Measurements from ENCODE around the gene ATP9B.
"Not testable (repeated sequence)": the region's sequence is repeated elsewhere in the genome, so short reads cannot be mapped to it uniquely, and the experiment has no call there.

ATP9B gene

GRCh38 chr18:79068341-79068936, 755 bp upstream of the ATP9B start:
- DNase-seq (ENCODE audit: low spot score) = no peak
- in situ Hi-C loops (cut with MboI; ENCODE audit: low sequenced_read_pairs, unreplicated experiment) = loop anchor here (25.0 kb wide), 1 partner anchor 169 kb away; no protein-coding TSS in a partner anchor
- TF ChIP-seq CTCF (IDR thresholded peaks at IDR 0.05; ENCODE audit: borderline replicate concordance, control extremely low read depth, extremely low read depth, insufficient read depth, missing control alignments) = no peak

- in situ Hi-C loops (cut with MboI; ENCODE audit: low sequenced_read_pairs, unreplicated experiment) = loop anchor here (25.0 kb wide), 1 partner anchor 168 kb away; no protein-coding TSS in a partner anchor
- TF ChIP-seq CTCF (IDR thresholded peaks at IDR 0.05; ENCODE audit: borderline replicate concordance, control extremely low read depth, extremely low read depth, insufficient read depth, missing control alignments) = no peak
- DNase-seq (ENCODE audit: low spot score) = no peak
These were observed 540 bp downstream of the ATP9B start for GRCh38 chr18:79069717-79070151.

GRCh38 chr18:79070486-79070885, 1.3 kb downstream of the ATP9B start:
- DNase-seq (ENCODE audit: low spot score) = no peak
- in situ Hi-C loops (cut with MboI; ENCODE audit: low sequenced_read_pairs, unreplicated experiment) = loop anchor here (25.0 kb wide), 1 partner anchor 167 kb away; no protein-coding TSS in a partner anchor
- TF ChIP-seq CTCF (IDR thresholded peaks at IDR 0.05; ENCODE audit: borderline replicate concordance, control extremely low read depth, extremely low read depth, insufficient read depth, missing control alignments) = no peak

GRCh38 chr18:79071037-79071436, 1.8 kb downstream of the ATP9B start:
- TF ChIP-seq CTCF (IDR thresholded peaks at IDR 0.05; ENCODE audit: borderline replicate concordance, control extremely low read depth, extremely low read depth, insufficient read depth, missing control alignments) = no peak
- in situ Hi-C loops (cut with MboI; ENCODE audit: low sequenced_read_pairs, unreplicated experiment) = loop anchor here (25.0 kb wide), 1 partner anchor 166 kb away; no protein-coding TSS in a partner anchor
- DNase-seq (ENCODE audit: low spot score) = no peak

GRCh38 chr18:79071503-79072210, 2.5 kb downstream of the ATP9B start:
- in situ Hi-C loops (cut with MboI; ENCODE audit: low sequenced_read_pairs, unreplicated experiment) = loop anchor here (25.0 kb wide), 1 partner anchor 166 kb away; no protein-coding TSS in a partner anchor
- no peak for TF ChIP-seq CTCF (IDR thresholded peaks at IDR 0.05; ENCODE audit: borderline replicate concordance, control extremely low read depth, extremely low read depth, insufficient read depth, missing control alignments)
- DNase-seq (ENCODE audit: low spot score) = no peak

- in situ Hi-C loops (cut with MboI; ENCODE audit: low sequenced_read_pairs, unreplicated experiment) = loop anchor here (25.0 kb wide), 1 partner anchor 165 kb away; no protein-coding TSS in a partner anchor
These were observed 3.5 kb downstream of the ATP9B start for GRCh38 chr18:79072655-79073054.

GRCh38 chr18:79077181-79077580, 8.0 kb downstream of the ATP9B start:
- TF ChIP-seq CTCF (IDR thresholded peaks at IDR 0.05; ENCODE audit: borderline replicate concordance, control extremely low read depth, extremely low read depth, insufficient read depth, missing control alignments) = no peak
- no peak for DNase-seq (ENCODE audit: low spot score)
- in situ Hi-C loops (cut with MboI; ENCODE audit: low sequenced_read_pairs, unreplicated experiment) = no loop called here

More at GRCh38 chr18:79072655-79073054, 3.5 kb downstream of the ATP9B start:
- not testable (repeated sequence) for DNase-seq (ENCODE audit: low spot score)

- DNase-seq (ENCODE audit: low spot score); in situ Hi-C loops (cut with MboI; ENCODE audit: low sequenced_read_pairs, unreplicated experiment): not testable (repeated sequence)
These were observed 9.6 kb downstream of the ATP9B start for GRCh38 chr18:79078791-79079190.

Data from GM13976 (cell line).